Neural cell (in vitro differentiated cells): Measurements from ENCODE around the gene TYMP. TPM values are rescaled to one million over a fixed set of nuclear protein-coding genes. Genes with fewer than 3 reads are reported as not detected.

Source experiments
- H2AFZ ChIP-seq: fragments of 200-600, 300-800 bp; sonication (generic), shearing (Covaris generic); 2 replicates; pipeline ENCODE4 v1.6.0; 2014; ENCODE audit warnings: low read depth, mild to moderate bottlenecking, antibody characterized with exemption, low read length, moderate library complexity
- H3F3A ChIP-seq: fragments of 200-600 bp; shearing (Covaris generic); 2 replicates; pipeline ENCODE4 v1.6.1; 2016; ENCODE audit warnings: mild to moderate bottlenecking, moderate library complexity, mixed read lengths, antibody characterized with exemption, low read length; ENCODE audit not compliant: insufficient read depth, poor library complexity, severe bottlenecking
- H3K27ac ChIP-seq: fragments of 200-600, 300-800 bp; sonication (generic), shearing (Covaris generic); 2 replicates; pipeline ENCODE4 v1.5.1; 2014; ENCODE audit warnings: mild to moderate bottlenecking, low read length, moderate library complexity
- H3K27me3 ChIP-seq: fragments of 300-800, 200-600 bp; sonication (generic), shearing (Covaris generic); 2 replicates; pipeline ENCODE4 v1.6.0; 2014; ENCODE audit warnings: mild to moderate bottlenecking, low read depth, low read length, moderate library complexity; ENCODE audit not compliant: insufficient read depth
- H3K36me3 ChIP-seq: fragments of 300-800, 200-600 bp; sonication (generic), shearing (Covaris generic); 2 replicates; pipeline ENCODE4 v1.5.1; 2014; ENCODE audit warnings: mild to moderate bottlenecking, antibody characterized with exemption, low read length, moderate library complexity; ENCODE audit not compliant: insufficient read depth
- H3K4me2 ChIP-seq: fragments of 300-800, 200-600 bp; sonication (generic), shearing (Covaris generic); 2 replicates; pipeline ENCODE4 v1.6.0; 2014; ENCODE audit warnings: mild to moderate bottlenecking, low read length
- H3K4me3 ChIP-seq: fragments of 300-800, 200-600 bp; sonication (generic), shearing (Covaris generic); 2 replicates; pipeline ENCODE4 v1.5.1; 2014; ENCODE audit warnings: mild to moderate bottlenecking, low read length, moderate library complexity
- H3K79me2 ChIP-seq: fragments of 200-600 bp; shearing (Covaris generic); replicated peaks from 2 replicates; pipeline ENCODE4 v1.6.0; 2014; ENCODE audit warnings: mild to moderate bottlenecking, low read length, moderate library complexity; ENCODE audit not compliant: insufficient read depth
- H3K9ac ChIP-seq: fragments of 300-800, 200-600 bp; sonication (generic), shearing (Covaris generic); 2 replicates; pipeline ENCODE4 v1.6.1; 2016; ENCODE audit warnings: mild to moderate bottlenecking, low read length, mixed read lengths
- H3K9me2 ChIP-seq: fragments of 200-600 bp; shearing (Covaris generic); 2 replicates; pipeline ENCODE4 v1.6.1; 2016; ENCODE audit warnings: mild to moderate bottlenecking, low read length, mixed read lengths; ENCODE audit not compliant: insufficient read depth
- H3K9me3 ChIP-seq: fragments of 200-600, 300-800 bp; sonication (generic), shearing (Covaris generic); 2 replicates; pipeline ENCODE4 v1.6.1; 2016; ENCODE audit warnings: mild to moderate bottlenecking, mixed run types, low read length, moderate library complexity, mixed read lengths
- H4K20me1 ChIP-seq: fragments of 200-600 bp; shearing (Covaris generic); 2 replicates; pipeline ENCODE4 v1.6.1; 2016; ENCODE audit warnings: mild to moderate bottlenecking, mixed run types; ENCODE audit not compliant: insufficient read depth
- CTCF ChIP-seq: fragments of 450-650 bp; IDR thresholded peaks from 2 replicates; pipeline ENCODE4 v1.5.1; 2014; ENCODE audit warnings: antibody characterized with exemption, mild to moderate bottlenecking, moderate library complexity; ENCODE audit not compliant: poor library complexity, severe bottlenecking
- EP300 ChIP-seq: fragments of 450-650 bp; conservative IDR thresholded peaks from 2 replicates; pipeline ENCODE4 v1.6.1; 2014; ENCODE audit warnings: antibody characterized with exemption, mild to moderate bottlenecking, moderate library complexity; ENCODE audit not compliant: poor library complexity, severe bottlenecking
- EZH2 ChIP-seq: fragments of 200-600, 300-800 bp; shearing (Covaris generic), sonication (generic); IDR thresholded peaks from 2 replicates; pipeline ENCODE4 v1.6.1; 2014; ENCODE audit warnings: antibody characterized with exemption, low read length, borderline replicate concordance, mild to moderate bottlenecking; ENCODE audit not compliant: insufficient read depth, poor library complexity, severe bottlenecking
- MXI1 ChIP-seq: fragments of 450-650 bp; conservative IDR thresholded peaks from 2 replicates; pipeline ENCODE4 v1.6.1; 2014; ENCODE audit warnings: antibody characterized with exemption, mild to moderate bottlenecking; ENCODE audit not compliant: poor library complexity, severe bottlenecking
- POLR2AphosphoS5 ChIP-seq: IDR thresholded peaks from 2 replicates; pipeline ENCODE4 v1.6.1; 2012
- RAD21 ChIP-seq: fragments of 450-650 bp; conservative IDR thresholded peaks from 2 replicates; pipeline ENCODE4 v1.6.1; 2014; ENCODE audit warnings: antibody characterized with exemption, mild to moderate bottlenecking, moderate library complexity
- REST ChIP-seq: IDR thresholded peaks from 2 replicates; pipeline ENCODE4 v1.6.1; 2012; ENCODE audit warnings: borderline replicate concordance
- SMC3 ChIP-seq: fragments of 450-650 bp; conservative IDR thresholded peaks from 2 replicates; pipeline ENCODE4 v1.6.1; 2014; ENCODE audit warnings: antibody characterized with exemption, mild to moderate bottlenecking, moderate library complexity; ENCODE audit not compliant: poor library complexity
- TAF1 ChIP-seq: IDR thresholded peaks from 2 replicates; pipeline ENCODE4 v1.6.1; 2012; ENCODE audit warnings: low read depth
- polyA plus RNA-seq: library from polyadenylated mRNA; depleted of rRNA; stranded (reverse); fragments of >200 nt; gene quantifications from 2 replicates; pipeline ENCODE4 v1.2.3, GENCODE V29; 2014

The TYMP gene
- polyA plus RNA-seq, 1 donor from 2014 or later: 0.87 TPM

- Histone ChIP-seq H3K27me3 (no peaks in the 10 kb centered on the region), H2AFZ (no peak overlapping the region), H3K9me3 (no peaks in the 10 kb centered on the region), H3F3A (no peaks in the 10 kb centered on the region), H3K4me2 (no peak overlapping the region), H3K36me3 (no peaks in the 10 kb centered on the region), H4K20me1 (no peaks in the 10 kb centered on the region), H3K27ac (no peak overlapping the region), H3K9ac (peak overlapping the region; percentile 86), H3K79me2 (peaks cover 30% of the 10 kb centered on the region), H3K4me3 (peak overlapping the region; percentile 94), H3K9me2 (no peaks in the 10 kb centered on the region)
- TF ChIP-seq MXI1 (no peak), TAF1 (no peak), EP300 (no peak), CTCF (no peak), RAD21 (no peak), POLR2AphosphoS5 (no peak), REST (no peak), EZH2 (no peak), SMC3 (no peak)
These were observed 23.8 kb downstream of the TYMP start for GRCh38 chr22:50505776-50506610.

- Histone ChIP-seq H2AFZ (no peak overlapping the region), H3K9me2 (no peaks in the 10 kb centered on the region), H3K4me2 (no peak overlapping the region), H3F3A (no peaks in the 10 kb centered on the region), H3K79me2 (peaks cover 26% of the 10 kb centered on the region), H3K27ac (no peak overlapping the region), H3K9me3 (no peaks in the 10 kb centered on the region), H3K4me3 (no peak overlapping the region), H3K36me3 (no peaks in the 10 kb centered on the region), H3K9ac (no peak overlapping the region), H4K20me1 (no peaks in the 10 kb centered on the region), H3K27me3 (no peaks in the 10 kb centered on the region)
- TF ChIP-seq MXI1: no peak
- TF ChIP-seq RAD21: no peak
- no peak for TF ChIP-seq SMC3
- TF ChIP-seq EP300: no peak
- no peak for TF ChIP-seq POLR2AphosphoS5
- TF ChIP-seq TAF1: no peak
- no peak for TF ChIP-seq CTCF
- no peak for TF ChIP-seq EZH2
- no peak for TF ChIP-seq REST
These were observed 24.5 kb downstream of the TYMP start for GRCh38 chr22:50505276-50505775.
